GM18526 (cell line): ENCODE results near the gene DPYSL5.

Experiments
- POLR2A ChIP-seq: IDR thresholded peaks from 3 replicates; pipeline ENCODE4 v1.6.1; 2011; ENCODE audit not compliant: insufficient read length; ENCODE audit errors: extremely low read depth

Gene DPYSL5

DNA sequence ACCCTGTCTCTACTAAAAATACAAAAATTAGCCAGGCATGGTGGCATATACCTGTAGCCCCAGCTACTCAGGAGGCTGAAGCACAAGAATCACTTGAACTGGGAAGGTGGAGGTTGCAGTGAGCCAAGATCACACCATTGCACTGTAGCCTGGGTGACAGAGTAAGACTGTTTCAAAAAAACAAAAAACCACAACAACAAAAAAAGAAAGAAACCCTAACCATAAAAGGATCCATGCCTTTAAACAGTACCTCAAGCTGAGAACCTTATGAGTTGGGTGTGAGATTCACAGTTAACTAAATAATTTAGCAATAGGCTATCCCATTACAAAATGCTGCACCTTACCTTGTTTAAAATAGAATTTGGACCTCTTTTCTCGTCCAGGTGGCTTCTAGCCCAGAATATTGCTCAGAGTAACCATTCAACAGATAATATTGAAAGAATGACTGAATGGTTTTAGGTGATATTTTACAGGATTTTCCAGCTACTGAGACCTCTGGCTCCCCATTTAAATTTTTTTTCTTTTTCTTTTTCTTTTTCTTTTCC lies 6.4 kb downstream of the DPYSL5 start:
- TF ChIP-seq POLR2A: no peak

DNA sequence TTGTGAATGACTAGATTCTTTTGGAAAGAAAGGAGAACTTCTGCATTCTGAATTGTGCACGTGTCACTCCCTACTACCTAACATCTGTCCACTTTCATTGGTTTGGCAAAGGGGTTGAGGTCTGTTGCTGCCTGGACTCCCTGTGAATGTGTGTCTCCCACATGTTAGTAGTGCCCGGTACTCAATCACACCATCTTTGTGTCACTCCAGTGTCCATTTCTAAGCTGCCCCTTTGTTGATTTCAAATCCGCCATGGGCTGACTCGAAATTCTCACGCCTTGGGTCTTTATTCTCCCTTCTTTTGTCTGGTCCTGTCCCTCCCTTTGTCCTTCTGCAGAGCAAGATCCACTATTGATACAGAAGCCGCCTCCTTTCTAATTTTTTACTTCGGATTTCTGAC lies 7.5 kb downstream of the DPYSL5 start:
- no peak for TF ChIP-seq POLR2A

DNA sequence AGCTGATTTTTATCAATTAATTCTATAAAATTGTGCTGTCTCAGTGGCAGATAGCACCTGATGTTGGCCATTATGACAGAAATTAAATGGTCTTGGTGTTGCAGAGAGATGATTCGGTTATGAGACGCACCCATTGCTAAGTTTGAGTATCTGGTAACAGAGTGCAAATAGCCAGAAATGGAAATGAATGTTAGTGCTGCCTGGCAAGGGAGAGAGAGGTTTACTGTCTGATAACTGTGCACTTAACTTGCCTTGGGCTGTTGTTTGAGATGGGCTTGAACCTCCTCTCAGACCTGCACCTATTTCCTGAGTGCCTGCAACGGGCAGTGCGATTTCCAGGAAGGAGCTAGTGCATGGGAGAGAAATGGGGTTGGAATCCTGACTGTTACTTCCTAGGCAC lies 11.7 kb downstream of the DPYSL5 start:
- TF ChIP-seq POLR2A: no peak

DNA sequence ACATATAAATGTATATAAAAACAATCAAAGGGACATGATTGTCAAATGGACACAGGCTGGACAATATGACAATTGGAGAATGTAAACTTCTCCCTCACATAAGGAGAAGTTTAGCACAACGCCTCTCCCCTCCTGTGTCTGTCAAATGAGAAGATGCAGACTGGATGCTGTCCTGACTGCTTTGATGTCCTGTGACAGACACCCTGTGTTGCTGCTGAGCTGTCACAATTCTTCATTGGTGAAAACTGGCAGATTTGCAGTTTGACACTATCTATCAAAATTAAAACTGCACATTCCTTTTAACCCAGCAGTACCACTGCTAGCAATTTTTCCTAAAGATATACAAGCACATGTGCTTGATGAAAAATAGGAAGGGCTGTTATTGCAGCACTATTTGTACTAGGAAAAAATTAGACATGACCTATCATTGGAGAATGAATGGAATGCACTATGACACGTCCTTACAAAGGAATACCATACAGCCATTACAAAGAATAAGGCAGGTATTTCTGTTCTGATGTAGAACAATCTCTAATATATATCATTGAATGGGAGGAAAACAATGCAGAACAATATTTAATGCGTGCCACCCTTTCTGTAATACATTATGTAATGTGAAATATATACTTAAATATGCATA lies 12.4 kb downstream of the DPYSL5 start:
- no peak for TF ChIP-seq POLR2A

DNA sequence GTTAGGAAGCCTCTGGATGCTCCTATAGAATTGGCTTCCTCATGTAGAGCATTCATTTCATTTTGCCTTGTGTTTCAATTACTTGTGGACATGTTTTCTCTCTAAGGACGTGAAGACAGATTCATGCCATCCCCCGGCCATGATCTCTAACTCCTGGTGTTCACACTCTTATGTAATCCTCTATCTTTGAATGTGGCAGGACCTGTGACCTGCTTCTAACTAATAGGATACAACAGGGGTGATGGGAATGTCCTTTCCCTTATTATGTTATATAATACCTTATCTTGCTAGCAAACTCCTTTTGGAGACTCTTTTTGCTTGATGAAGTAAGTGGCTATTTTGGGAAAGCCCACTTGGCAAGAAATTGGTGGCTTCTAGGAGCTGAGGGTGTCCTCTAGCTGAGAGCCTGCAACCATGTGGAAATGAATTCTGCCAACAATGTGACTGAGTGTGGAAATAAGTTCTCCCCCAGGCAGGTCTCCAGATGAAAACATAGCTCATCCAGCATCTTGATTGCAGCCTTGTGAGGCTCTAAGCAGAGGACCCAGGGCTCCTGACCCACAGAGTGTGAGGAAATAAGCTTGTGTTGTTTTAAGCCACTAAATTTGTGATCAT lies 13.8 kb downstream of the DPYSL5 start:
- no peak for TF ChIP-seq POLR2A

DNA sequence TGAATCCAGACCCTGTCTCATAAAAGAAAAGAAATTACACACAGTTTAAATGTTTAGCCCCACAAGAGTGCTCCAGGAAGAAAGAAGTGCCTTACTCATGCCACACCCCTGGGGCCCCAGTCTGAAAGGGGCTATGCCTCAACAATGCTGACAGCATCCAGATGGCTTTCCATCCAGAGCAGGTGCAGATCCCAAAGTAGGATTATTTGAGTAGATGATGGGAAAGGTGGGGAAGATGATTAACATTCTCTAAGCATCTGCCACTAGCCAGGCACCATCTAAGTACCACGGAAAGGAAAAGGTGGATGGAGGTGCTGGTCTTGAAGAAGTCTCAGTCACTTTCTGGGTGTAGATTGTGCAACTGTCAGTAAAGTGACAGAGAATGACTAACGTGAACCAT lies 16.3 kb downstream of the DPYSL5 start:
- no peak for TF ChIP-seq POLR2A

DNA sequence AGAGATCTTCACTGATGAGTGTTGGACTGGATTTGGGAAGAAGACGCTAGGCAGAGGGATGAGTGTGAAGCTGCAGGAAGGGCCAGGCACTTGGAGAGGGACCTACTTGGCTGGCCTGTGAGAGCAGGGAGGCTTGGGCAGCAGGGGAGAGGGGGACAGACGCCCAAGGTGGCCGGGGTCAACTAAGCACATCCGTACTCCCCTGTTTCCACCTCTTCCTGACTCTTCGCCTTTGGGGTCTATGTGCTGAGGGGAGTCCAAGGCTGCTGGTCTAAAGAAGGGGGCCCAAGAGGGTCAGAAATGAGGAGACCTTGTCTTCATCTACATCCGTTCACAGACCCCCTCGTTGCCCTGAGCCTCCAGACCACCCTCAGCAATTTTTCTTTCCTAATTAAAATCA lies 16.7 kb downstream of the DPYSL5 start:
- TF ChIP-seq POLR2A: no peak

DNA sequence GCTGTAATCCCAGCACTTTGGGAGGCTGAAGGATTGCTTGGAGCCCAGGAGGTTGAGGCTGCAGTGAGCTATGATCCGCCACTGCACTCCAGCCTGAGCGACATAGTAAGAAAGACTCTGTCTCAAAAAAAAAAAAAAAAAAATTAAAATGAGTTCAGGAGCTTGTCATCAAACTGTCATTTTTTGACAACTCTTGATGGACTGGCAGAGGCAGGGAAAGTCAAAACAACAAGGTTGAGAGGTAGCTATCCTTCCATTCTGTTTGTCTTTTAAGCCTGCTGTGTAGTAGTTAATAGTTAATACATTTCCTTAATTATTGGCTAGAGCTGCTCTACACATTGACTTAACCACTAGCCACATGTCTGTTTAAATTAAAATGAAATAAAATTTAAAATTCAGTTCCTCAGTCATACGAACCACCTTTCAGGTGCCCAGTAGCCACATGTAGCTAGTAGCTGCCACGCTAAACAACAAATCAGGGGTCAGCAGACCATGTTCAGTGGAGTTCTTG lies 22.7 kb downstream of the DPYSL5 start:
- no peak for TF ChIP-seq POLR2A

DNA sequence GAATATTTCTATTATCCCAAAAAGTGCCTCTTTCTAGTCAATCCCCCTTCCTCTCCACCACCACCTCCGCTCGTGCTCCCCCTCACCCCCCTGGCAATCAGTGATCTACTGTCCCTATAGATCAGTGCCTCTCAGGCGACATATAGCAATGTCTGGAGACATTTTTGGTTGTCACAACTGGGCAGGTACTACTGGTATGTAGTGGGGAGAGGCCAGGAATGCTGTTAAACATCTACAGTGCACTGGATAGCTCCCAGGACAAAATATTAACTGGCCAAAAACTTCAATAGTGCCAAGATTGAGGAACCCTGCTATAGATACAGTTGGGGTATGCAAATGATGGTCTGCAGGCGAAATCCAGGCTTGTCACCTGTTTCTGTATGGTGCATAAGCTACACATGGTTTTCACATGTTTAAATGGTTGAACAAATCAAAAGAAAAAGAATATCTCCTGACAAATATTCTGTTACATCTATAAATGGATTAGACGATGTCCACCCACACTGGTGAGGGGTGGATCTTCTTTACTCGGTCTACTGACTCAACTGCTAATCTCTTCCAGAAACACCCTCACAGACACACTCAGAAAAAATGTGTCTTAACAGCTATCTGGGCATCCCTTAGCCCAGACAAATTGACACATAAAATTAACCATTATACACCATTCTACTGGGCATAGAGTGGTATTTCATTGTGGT lies 25.5 kb downstream of the DPYSL5 start:
- TF ChIP-seq POLR2A: no peak

DNA sequence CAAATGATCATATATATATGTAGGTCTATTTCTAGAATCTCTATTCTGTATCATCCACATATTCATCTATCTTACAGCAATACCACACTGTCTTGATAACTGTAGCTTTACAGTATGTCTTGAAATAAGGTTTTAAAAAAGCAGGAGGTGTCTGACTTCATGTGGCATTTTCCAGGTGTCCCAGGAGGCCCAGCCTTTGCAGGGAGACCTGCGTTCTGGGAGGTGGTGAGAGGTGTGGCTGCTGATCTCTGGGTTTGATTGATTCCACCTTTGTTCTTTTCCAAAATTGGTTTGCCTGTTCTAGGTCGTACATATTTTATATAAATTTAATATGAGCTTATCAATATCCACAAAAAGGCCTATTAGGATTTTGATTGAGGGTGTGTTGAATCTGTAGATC lies 26.6 kb downstream of the DPYSL5 start:
- TF ChIP-seq POLR2A: no peak

DNA sequence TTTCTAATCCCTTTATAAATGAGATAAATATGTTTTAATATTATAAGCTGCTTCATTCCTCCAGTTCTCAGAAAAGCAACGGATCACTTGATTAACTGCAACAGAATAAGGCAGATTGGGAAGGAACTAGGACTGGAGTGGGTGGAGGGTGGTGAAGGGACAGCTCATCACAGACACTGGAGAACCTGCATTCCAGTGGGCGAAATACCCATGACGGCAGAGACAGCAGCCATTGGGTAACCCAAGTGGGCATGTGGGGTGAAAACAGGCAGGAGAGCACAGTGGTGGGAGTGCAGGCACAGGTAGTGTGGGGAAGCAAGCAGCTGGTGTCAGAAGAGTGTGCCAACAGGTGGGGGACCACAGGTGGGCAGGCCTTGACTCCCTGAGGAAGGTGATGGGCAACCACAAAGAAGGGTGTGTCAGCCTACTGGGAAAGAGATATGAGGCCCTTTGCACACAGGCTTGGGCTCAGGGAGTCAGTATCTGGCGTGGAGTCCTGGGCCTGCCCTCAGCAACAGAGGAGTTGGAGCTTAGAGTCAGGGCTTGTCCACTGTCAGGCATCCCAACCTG lies 27.2 kb downstream of the DPYSL5 start:
- TF ChIP-seq POLR2A: no peak

DNA sequence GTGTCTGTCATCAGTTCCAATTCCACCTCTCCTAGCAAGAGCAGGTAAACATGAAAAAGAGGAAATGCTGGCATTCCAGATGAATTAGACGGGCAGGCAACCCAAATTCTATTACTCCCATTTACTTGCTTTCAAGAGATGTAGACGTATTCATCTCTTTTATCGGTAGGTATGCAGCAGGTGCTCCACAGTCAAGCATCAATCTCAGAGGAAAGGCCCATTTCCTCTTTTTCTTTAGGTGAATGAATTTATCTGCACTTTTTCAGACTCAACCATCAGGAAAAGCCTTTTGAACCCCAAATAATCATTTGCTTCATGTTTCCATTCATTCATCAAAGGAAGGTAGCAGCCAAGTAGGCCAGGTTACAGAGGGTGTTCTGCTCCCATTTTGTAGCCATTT lies 27.9 kb downstream of the DPYSL5 start:
- TF ChIP-seq POLR2A: no peak

DNA sequence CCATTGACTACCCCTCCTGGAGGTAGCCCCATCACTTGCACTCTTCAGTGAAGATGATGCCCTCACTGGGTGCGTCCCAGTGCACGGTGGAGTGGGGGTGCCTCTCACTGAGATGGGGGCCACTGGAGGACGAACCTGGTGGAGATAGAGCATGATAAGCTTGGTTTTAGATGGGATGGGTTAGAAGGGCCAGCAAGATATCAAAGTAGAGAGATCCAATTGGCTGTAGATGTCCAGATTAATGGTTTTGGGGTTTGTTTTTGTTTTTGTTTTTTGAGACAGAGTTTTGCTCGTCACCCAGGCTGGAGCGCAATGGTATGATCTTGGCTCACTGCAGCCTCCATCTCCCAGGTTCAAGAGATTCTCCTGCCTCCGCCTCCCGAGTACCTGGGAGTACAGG lies 28.3 kb downstream of the DPYSL5 start:
- no peak for TF ChIP-seq POLR2A

DNA sequence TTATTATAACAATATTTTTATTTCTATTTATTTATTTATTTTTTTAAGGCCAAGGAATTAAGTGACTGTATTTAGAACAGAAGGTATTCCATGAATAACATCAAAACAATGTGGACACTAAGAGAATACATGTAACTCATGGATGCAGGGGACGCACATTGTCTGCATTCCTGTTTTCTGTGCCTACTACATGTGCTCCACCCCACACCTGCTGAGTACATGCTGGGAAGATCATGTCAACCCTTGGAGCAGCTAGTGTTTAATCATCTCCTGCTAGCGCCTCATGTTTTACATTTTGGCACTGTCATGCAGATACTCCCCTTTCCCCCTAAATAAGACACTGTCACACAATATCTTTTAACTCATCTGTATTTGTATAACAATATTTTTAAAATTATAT lies 29.3 kb downstream of the DPYSL5 start:
- no peak for TF ChIP-seq POLR2A

DNA sequence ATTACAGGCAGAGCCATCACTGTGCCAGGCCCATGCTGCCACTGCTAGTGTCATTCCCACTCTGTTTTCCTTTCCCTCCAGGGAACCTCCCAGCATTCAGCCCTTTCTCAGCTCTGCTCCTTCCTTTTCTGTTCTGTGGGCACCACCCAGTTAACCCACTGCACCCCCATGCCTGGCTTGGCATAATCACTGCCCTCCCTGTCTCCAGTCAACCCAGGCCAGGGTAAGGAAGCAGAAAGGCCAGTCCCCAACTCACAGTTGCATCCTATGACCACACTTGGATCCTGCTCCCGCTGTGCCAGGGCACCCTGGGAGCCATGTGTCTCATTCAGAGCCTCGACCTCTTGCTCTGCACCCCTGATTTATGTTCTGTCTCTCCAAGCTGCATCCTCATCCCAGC lies 32.2 kb downstream of the DPYSL5 start:
- TF ChIP-seq POLR2A: no peak
